Activated T-cell treated with anti-CD3 and anti-CD28 coated beads, Interleukin-2, amount 50 U/mL, for 48 hours (primary cell): Measurements from ENCODE around the gene CCDC178.
"Not testable (repeated sequence)": the region's sequence is repeated elsewhere in the genome, so short reads cannot be mapped to it uniquely, and the experiment has no call there.

Experiments
- DNase-seq, 2 experiments: peaks; one replicate each; pipeline ENCODE4 v3.0.0-alpha.2; 2020

CCDC178 gene

DNA sequence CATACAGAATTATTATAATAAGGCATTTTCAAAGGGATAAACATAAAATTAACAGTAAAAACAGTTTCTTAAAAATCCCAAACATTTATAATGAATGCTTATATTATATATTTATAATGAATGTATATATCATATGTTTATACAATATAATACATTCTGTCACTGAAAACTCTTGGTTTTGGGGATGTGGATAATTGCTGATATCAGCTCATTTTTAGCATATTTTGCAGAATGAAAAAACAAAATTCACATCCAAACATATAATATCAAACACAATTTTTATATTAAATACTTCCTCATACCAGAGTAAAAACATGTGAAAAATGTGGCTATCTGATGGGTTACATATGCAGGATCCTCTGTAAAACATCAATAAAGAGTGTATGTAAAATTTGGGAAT, 465.0 kb downstream of the CCDC178 start:
- no peak for DNase-seq

DNA sequence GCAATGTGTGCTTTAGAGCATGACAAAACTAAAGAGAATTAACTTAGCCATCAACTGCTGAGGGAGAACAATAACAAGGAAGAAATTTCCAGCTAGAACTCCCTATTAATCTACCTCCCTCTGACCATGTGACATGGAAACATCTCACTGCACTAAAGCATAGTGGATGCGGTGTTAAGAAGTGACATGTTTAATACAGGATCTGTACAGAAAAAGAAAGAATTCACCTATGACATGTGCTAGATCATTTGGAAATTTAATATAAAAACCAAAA, 465.4 kb downstream of the CCDC178 start:
- no peak for DNase-seq

DNA sequence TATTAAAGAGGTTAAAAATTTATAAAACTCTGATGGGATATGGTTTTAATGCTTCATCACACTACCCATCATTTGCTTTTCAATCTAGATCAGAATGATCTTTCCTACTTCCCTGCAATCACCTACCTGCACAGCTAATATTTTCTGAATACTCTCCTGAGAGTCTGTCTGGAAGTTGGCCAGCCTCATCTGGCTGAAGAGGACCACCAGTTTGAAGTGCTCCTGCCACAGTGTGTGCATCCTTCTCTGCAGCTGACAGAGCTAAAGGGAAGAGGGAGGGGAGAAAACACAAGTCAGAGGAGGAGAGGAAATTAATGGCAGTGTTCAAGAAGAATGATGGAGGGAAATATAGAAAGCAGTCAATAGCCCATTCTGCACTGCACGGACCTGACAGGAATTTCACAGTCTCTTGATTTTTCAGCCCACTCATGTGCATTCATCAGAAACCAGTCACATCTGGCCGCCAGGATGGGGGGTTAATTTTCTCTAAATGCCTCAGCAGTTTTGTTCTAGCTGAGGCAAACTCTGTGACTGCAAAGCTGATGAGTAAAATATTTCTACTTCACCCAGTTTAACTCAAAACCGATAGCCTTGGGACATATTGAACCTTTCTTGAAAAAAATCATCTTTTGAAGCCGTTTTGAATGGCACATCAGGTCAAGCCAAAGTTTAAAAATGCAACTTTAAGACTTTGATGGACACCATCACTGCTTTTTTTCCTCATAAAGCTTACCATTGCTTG, 465.9 kb downstream of the CCDC178 start:
- no peak for DNase-seq

DNA sequence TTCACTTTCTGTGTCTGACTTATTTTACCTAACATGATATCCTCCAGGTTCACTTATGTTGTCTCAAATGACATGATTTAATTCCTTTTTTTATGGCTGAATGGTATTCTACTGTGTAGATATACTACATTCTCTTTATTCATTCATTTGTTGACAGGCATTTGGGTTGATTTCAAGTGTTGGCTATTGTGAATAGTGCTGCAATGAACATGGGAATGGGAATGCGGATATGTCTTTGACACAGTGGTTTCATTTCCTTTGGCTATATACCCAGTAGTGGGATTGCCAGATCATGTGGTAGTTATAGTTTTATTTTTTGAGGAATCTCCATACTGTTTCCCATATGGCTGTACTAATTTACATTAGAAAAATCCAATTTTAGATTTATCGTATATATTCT, 472.3 kb downstream of the CCDC178 start:
- no peak for DNase-seq

DNA sequence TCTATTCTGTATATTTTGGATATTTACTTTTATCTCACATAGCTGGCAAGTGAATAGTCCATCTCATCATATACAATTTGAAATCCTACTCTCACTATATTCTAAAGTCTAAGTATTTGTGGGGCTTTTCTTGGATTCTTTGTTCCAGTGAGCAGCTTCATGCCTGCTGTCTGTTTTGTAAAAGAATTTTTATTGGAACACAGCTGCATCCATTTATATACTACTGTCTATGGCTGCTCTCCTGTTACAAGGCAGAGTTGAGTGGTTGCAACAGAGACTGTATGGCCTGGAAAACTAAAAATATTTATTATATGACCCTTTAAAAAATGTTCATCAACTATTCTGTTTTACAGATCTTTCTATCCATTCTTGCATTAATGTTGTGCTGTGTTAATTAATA, 474.4 kb downstream of the CCDC178 start:
- no peak for DNase-seq

DNA sequence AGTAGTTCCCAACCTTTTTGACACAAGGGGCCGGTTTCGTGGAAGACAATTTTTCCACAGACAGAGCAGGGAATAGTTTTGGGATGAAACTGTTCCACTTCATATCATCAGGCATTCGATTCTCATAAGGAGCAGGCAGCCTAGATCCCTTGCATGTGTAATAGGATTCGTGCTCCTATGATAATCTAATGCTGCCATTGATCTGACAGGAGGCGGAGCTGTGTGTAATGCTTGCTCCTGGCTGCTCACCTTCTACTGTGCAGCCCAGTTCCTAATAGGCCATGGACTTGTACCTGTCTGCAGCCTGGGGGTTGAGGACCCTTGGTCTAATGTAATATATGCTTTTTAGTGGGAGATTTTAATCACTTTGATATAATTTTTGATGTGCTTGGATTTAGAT, 479.0 kb downstream of the CCDC178 start:
- DNase-seq, result no peak

DNA sequence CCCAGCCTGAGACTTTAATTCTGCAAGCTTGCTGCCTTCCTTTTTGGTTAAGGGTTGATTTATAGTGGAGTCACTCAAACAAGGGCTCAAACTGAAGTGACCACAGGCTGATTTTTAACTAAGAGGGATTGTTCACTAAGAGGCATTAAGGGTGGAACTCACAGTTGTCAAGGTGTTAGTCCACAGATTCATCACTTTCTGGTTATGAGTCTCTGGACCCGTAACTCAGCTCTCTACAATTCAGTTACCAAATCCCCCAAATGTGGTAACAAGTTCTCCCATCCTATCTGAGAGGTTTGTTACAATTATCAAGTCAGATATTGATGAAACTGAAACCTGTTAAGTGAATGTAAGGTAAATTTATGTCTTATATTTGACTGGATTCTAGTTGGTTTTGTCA, 481.8 kb downstream of the CCDC178 start:
- DNase-seq, result no peak

DNA sequence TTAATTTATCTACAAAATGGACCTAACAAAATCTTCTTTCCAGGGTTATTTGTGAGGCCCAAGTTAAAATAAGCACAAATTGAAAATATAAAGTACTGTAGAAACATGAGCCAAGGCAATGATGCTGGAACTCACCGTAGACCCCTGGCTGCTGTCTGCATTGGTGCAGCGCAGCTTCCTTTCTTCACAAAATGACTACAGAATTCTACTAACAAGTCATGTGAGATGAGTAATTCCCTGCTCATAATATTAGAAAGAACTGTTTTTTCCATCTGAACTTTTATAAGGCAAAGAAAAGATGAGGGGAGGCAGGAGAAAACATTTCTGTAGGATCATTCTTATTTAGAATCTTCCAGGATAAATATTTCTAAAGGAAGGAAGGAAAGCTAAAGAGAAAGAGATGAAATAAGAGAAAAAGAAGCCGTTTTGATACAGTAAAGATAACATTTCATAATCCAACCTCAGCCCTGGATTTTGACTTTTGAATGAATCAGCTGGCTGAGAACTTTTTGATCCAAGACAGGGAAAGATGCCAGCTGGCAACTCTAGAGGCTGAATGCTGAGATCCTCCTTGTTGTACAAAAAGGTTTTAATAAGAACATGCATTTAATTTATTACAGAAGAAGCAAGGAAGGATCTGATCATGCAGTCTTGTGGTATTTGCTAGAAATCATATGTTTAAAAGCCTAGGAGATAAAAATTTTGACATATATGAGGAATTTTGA, 483.8 kb downstream of the CCDC178 start:
- DNase-seq, result no peak

DNA sequence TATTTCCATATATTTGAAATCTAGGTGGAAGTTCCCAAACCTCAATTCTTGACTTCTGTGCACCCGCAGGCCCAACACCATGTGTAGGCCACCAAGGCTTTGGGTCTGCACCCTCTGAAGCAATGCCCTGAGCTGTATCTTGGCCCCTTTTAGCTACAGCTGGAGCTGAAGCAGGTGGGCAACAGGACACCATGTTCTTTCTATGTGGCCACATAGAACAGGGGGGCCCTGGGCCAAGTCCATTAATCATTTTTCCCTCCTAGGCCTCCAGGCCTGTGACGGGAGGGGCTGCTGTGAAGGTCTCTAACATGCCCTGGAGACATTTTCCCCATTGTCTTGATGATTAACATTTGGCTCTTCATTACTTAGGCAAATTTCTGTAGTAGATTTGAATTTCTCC, 488.2 kb downstream of the CCDC178 start:
- not testable (repeated sequence) for DNase-seq

DNA sequence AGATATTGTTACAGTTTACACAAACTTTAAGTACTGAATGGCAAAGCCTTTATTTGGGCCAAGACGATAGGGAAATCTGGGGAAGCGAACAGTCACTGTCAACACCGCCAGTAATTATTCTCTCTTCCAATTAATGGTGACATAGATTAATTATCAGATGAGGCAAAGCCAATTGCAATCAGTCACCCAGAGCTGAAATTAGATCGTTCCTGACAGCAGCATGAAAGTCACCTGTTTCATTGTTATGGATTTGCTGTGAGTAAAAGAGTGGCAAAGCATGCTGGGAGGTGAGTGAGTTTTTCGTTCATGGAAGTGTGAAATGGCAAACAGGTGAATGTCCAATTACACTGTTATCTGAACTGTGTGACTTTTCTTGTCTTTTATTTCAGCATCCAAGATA, 502.9 kb downstream of the CCDC178 start:
- no peak for DNase-seq

DNA sequence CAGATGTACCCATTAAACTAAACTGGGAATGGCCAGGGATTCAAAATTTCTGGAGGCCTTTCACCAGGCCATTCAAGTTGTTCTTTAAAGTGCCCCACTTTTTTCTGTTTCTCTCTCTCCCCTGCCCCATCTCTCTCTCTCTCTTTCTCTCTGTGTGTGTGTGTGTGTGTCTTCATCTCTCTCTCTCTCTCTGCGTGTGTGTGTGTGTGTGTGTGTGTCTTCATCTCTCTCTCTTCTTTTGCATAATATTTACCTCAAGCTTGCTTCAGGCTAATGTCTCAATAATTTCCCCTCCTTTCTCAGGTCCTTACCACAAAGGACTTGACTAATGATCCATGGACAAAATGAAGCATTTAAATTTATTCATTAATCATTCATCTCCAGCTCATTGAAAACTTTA, 503.5 kb downstream of the CCDC178 start:
- no peak for DNase-seq

DNA sequence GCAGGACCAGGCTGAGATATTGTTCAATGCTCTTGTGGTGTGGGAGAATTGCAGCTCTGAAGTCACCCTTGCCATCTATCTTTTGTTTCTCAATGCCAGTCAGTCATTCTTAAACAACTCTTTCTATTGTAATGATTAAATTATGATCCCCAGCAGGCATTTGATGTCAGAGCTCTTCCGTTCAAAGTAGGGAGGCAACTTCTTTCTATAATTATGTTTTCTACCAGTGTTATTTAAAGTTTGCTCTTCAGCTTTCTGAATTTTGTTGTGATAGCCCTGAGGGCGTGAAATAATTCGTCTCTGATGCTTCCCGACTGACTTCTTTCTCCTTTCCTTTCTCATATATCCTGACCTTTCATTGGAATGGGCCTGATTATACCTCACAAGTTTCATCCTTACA, 506.3 kb downstream of the CCDC178 start:
- no peak for DNase-seq

DNA sequence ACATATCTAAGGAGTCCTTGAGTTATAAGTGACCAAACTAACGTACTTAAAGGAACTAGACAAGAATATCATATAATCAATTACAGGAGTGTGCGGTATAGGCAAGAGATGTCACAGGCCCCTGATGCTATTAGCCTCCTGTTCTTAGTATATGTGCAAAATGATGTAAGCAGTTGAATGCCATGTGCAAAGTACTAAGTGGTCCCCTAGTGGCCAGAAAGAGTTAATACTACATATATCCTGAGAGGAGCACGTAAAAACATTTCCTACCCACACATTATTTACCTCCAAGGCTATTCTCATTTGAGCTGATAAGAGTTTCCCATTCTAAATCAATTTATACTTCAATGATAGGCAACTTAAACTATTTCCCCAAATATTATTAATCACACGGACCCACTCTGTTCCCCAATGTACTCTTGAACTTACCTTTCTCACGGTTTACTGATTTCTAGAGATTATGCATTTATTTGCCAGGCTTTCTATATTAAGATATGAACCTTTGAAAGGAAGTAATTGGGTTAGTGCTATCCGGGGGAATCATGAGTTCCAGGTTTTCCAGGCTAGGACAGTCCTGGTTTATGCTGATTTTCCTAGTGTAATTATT, 509.7 kb downstream of the CCDC178 start:
- no peak for DNase-seq

DNA sequence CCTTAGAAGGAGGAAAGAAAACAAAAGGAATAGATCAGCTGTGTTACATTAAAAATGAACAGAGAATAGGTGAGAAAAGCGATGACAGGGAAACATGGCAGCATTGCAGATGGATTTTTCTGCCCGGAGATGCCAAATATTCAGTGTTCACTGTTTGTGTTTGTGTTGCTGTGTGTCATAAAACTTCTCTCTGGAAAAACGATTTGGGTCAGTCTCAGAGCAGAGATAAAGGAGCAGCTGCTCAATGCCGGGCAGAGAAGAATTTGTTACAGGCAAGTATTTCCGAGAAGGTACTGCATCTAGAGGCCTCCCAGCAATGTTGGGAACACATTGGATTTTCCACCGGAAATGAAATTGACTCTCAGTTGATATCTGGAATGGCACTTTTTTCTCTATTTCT, 511.3 kb downstream of the CCDC178 start:
- DNase-seq, result no peak

DNA sequence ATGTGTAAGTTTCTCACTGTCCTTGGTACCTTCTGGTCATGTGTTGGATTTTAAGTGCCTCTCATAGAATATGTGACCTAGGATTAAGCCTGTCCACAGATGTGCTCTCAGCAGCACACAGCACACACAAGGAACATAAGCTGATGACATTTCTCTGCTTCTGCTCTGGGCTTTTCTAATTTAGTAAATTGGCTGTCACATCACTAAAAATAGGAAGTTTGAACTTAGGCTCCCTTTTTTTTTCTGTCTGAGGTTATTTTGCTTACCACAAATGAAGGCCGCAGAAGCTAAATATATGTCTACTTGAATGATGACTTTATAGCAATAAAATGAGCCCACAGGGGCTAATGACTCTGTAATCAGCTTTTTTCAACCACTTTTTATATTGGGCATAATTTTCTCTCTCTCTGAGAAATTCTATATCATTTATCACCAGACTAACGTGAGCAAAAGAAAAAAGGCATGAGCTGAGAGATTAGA, 517.5 kb downstream of the CCDC178 start:
- DNase-seq, result no peak

DNA sequence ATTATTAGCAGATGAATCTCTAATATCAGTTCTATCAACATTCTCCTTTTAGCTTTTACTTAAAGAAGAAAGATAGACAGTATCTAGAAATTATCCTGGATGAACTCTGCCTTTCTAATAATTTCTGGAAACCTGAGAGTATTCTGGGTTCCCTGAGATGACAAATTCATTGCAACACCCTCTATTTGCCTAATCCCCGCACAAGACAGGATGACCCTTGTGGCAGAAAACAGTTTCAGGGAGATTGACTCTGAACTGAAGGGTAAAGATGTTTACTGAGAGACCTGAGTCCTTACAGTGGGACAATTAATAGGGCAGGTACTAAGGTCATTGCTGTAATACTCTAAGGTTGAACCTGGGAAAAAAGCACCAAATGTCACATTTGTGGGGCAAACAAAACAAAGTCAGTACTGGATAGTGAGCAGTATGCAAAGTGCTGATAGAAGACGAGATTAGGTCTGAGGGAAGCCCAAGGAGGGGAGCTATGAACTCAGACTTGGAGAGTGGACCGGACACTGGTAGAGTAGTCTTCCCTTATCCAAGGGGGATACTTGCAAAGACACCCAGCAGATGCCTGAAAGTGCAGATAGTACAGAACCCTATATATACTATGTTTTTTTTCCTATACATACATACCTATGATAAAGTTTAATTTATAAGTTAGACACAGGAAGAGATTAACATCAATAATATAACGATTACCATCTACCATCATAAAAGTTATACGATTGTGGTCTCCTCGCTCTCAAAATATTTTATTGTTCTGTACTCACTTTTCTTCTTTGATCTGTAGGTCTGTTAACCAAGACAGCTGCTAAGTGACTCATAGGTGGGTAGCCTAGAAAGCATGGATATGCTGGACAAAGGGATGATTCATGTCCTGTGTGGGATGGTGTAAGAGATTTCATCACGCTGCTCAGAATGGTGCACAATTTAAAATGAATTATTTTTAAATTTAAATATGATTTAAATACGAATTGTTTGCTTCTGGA, 519.4 kb downstream of the CCDC178 start:
- DNase-seq, result no peak

DNA sequence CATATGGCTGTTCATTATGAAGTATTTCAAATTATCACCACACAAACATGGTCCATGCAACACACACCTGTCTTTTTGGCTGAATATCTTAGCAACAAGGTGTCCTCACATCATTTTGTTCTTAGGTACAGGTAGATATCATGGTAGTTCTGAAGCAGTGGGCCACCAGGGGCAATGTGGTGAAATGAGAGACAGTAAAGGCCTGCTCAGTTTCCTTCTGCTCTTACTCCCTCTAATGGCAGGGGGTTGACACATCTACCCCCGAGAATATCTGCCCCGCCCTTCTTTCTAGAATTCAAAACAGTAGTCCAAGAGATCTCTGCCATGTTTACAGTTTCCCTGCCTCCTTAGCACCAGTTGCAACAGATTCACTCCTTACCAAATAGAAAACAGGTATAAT, 520.7 kb downstream of the CCDC178 start:
- DNase-seq, result no peak

DNA sequence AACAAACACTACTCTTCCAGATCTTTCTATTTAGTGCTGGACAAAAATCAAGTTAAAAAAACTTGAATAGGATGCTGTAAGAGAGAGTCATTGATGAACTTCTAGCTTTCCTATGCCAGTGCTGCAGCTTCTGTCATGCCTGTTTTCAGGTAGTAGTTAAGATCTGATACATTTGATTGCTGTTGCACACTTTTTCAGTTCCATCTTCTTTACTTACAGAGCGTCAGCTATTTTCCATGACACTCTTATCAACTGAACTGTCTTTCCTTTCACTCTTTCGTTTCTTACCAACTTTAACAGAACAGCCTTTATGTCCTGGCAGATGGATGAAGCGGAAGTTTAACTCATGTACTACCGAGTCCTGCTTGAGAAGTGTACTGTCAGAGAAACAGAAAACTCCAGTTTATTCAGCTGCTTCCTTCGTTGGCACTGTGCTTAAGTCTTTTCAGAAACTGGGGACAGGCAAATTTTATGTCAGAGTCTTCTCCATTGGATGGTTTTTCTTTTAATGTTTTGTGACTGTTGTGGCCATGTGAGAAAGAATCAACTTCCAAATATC, 521.8 kb downstream of the CCDC178 start:
- DNase-seq, result no peak

DNA sequence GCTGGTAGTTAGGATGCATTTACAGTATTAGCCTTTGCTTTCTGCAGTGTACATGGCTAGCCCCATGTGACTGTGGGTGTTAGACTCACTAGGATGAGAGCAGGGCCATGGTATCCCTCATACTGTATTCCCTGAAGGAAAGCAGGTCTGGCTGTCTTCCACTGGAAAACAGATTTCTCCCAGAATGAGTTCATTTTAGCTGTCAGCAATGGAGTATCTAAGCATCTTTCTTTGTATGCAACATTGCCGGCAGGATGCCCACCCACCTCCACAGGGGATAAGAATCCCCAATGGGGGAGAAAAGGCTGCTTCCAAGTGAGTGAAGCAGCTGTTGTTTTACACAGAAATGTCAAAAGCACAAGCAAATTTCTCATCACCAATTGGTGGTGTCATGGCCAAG, 525.0 kb downstream of the CCDC178 start:
- DNase-seq, result no peak

DNA sequence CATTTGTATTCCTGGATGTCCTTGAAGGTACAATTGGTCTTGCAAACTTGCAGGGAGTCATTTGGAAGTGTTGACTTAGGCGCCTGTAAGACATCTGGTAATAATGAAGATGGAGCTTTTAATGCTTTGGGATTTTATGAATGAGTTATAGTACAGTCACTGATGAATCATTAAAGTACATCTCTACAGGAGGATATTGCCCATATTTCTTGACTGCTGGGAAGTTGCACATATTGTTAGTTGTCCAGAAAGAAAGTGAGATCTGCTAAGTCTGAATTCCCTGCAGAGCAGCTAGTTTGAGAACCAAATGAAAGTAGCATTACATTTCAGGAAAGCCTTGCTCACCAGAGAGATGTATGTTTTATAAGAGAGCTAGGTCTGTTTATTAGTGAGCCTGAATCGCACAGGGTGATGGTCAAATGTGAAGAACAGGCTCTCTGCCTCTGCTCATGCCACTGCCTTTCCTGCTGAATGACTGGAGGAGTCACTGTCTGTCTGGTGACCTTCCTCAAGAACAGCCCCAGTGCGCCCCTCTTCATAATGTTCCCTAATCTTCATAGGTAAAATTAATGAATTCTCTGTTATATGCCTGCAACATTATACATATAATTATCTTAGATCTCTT, 528.7 kb downstream of the CCDC178 start:
- DNase-seq, result no peak

DNA sequence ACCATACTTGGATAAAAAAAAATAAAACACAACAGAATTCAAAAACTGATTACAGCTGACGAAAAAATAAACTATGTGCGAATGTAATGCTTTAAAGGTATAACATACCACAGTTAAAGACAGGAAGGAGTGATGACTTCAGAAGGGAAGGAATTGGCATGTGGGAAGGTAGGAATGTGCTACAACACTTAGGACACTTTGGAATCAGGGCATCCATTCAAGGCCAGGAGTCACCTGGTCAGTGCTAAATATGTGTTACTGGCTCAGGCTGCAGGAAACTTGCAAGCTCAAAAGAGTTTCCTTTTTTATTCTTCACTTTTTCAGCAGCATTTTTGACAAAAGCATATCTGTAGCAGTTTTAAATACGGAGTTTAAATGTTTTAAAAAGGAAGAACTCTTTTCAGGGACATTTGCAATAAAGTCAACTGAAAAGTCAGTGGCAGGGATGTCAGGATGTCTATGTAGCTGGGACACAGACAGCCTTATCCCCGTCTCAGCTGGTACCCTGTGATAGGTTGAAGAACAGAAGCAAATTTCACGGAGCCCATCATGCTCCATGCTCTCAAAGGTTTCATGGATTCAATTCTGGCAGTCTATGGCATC, 529.7 kb downstream of the CCDC178 start:
- no peak for DNase-seq
